Activated CD8-positive, alpha-beta memory T cell treated with anti-CD3 and anti-CD28 coated beads, Interleukin-2, amount 50 U/mL, for 1 hour (primary cell): ENCODE data around the gene FGD4.

ENCODE experiments used
- DNase-seq: peaks from one replicate; pipeline ENCODE4 v3.0.0-alpha.2; 2020; ENCODE audit errors: extremely low read depth

Gene FGD4

GRCh38 chr12:32455607-32456071 lies 56.3 kb downstream of the FGD4 start:
- no peak for DNase-seq

DNA sequence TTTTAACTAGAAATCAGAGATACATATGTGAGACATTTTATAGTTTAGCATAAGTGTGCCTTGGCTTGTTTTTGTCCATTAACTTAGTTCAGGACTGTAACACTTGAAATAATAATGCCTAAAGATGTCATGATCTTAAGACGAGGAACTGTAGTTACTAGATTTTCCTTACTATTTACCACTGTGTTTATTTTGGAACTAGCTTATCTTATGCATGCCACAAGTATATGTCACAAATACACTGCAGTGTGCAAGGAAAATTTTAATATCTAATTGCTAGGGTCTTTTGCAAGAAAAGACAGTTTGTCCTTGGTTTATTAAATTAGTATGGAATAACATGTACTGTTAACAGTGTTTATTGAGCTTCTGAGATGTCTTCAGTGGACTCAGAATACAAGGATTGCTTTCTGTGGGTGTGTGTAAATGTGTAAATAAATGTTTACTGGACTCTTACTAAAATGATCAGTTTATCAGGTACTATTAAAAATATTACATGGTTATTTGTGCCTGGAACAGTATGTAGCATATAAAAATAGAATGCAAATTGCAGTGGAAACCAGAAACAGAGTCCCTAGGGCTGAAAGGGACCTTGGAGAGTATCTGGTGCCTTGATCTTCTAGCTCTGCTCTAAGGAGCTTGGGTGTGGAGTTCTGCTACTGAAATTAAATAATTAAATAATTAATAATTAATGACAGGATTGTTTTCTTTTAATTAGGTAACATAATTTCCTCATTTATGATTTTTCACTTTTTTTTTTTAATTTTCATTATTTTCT lies 58.1 kb downstream of the FGD4 start:
- no peak for DNase-seq

GRCh38 chr12:32460638-32461037 lies 61.3 kb downstream of the FGD4 start:
- DNase-seq = no peak

DNA sequence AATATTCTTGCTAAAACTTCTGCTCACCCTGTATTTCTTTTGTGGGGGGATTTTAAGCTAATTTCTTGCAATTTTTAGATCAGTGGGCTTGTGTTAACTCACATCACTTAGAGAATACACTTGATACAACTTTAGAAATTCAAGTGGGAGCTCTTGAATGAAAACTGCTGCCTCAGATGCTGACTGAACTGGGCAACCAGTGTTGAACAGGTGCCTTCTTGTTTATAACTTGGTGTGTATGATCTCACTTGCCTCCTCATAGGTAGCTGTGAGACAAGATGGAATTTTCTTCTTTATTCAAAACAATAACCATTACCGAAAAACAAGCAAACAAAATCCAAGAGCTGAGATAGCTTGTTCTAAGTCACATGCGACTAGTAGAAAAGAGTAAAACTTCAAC lies 63.5 kb downstream of the FGD4 start:
- no peak for DNase-seq

GRCh38 chr12:32466187-32466586 lies 66.8 kb downstream of the FGD4 start:
- DNase-seq = no peak

DNA sequence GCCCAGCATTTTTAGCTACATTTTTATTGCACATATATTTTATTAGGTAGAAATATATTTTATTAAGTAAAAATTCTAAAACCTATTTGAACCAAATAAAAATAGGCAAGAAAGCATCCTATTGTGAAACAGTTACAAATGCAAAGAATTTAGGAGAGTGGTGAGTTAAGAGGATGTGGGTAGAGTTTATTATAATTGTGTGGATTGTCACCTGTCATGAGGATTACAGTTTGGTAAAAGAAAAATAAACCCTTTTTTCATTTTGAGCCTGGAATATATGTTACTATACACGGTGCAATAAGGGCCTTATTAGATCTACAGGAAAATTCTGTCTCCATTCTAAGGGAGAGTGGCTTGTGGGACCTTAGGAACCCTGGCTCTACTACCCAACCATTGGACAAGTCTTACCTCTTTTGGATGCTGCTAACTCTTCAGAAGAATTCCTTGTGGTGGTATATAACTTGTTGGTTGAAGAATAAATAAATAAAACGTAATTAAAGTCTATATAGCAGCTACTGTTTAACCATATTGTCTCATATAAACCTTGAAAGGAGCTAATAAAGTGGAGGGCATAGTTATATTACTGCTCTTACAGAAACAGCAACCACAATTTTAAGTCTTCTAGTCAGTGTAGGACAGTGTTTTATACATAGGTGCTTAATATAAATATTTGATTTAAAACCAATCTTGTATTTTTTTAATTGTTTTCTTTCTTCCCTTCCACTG lies 67.8 kb downstream of the FGD4 start:
- DNase-seq = no peak

DNA sequence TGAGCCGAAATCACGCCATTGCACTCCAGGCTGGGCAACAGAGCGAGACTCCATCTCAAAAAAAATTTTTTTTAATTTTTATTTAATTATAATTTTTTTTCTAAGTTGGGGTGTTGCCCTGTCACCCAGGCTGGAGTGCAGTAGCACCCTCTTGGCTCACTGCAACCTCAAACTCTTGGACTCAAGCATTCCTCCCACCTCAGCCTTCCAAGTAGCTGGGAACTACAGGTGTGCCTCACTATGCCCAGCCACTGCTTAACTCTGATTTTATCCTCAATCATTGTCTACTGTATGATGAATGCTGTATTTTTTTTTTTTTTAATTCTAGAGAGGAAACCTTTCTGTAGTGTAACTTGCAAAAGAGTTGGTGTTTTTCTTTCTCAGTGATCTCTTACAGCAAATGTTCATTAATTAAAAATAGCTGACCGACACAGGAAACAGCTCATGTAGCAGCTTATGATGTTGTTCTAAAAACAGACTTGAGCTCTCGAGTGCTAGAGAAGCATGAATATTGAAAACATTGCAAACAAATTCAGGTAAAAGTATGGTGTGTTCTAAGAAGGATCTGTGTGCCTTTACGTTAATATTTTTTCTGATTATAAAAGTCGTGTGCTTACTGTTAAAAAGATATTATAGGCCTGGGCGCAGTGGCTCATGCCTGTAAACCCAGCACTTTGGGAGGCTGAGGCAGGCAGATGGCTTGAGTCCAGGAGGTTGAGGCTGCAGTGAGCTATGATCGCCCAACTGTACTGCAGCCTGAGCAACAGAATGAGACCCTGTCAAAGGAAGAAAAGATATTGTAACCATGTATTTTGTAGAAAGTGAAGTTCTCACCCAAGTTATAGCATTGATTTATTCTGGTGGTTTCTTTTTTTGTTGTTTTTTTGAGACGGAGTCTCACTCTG lies 68.9 kb downstream of the FGD4 start:
- no peak for DNase-seq

DNA sequence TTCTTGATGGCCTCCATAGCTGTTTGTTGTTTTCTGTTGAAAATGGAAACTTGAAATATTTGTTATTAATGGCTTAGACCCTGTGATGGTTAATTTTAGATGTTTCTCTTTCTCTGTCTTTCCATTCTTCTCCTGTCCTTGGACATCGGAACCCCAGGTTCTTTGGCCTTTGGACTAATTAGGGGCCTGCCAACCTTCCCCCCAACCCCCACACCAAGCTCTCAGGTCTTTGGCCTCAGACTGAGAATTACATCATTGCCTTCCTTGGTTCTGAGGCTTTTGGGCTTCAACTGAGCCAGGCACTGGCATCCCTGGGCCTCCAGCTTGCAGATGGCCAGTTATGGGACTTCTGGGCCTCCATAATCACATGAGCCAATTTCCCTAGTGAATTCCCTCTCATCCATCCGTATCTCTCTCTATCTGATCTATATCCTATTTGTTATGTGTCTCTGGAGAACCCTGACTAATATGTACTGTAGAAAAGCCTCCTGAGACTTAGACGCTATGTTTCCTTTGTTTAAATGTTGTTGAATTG lies 71.6 kb downstream of the FGD4 start:
- DNase-seq = no peak

- DNase-seq = no peak
Measured at GRCh38 chr12:32471591-32472001, 72.2 kb downstream of the FGD4 start.

DNA sequence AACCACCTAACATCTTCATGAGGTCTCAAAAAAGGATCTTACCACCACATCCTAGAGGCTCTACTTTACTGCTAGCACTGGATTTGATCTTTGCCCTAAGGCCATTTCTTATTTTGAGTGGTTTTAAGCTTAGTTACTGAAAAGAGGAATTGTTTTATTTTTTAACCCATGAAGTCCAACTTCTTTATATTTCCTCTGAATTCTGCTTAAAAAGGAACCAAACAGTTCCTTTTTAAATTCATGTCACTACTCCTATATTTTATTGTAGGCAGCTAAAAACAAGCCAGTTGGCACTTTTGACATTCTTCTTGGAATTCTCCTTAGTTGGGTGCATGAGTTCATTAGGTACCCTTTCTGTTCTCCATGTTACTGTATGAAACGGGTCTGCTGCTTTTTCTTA lies 76.4 kb downstream of the FGD4 start:
- DNase-seq = no peak

DNA sequence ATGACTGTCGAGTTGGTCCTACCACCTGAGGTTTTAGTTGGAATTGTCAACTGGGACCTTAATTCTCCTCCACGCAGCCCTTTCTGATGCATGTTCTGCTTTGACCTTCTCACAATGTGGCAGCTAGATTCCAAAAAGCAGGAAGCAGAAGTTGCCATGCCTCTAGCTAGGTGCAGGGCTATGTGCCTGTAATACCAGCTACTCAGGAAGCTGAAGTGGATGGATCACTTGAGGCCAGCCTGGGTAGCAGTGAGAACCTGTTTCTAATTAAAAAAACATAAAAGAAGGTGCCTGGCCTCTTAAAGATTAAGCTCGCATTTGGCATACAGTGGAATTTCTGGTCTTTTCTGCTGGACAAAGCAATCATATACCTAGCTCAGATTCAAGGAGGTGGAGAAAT lies 77.1 kb downstream of the FGD4 start:
- DNase-seq = no peak

DNA sequence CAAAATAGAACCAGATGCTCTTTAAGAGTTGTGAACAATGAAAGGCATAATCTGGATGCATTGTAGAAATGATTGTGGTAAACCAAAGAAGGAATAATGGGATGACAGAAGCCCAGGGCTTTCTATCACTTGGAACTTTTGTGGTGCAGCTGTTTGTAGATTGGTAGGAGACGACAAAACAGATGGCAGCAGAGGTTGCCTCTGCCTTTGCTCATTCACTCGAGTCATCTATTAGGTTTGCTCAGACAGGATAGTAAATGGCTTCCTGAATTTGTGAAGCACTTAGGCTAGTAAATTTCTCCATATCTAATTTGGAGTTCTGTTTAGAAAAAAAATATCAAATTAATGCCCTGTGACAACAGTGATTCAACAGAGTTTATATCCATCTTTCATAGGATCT lies 78.4 kb downstream of the FGD4 start:
- no peak for DNase-seq

DNA sequence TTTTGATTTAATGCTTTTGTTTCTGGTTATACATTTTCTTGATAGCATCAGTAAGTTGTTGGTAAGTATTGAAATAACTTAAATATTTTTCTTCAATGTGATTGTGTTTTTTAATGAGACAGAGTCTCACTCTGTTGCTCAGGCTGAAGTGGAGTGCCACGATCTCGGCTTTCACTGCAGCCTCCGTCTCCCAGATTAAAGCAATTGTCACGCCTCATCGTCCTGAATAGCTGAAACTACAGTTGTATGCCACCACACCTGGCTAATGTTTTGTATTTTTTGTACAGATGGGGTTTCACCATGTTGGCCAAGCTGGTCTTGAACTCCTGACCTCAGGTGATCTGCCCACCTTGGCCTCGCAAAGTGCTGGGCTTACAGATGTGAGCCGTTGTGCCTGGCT lies 78.8 kb downstream of the FGD4 start:
- DNase-seq = no peak

- DNase-seq = no peak
Measured at GRCh38 chr12:32478858-32479725, 79.7 kb downstream of the FGD4 start.

DNA sequence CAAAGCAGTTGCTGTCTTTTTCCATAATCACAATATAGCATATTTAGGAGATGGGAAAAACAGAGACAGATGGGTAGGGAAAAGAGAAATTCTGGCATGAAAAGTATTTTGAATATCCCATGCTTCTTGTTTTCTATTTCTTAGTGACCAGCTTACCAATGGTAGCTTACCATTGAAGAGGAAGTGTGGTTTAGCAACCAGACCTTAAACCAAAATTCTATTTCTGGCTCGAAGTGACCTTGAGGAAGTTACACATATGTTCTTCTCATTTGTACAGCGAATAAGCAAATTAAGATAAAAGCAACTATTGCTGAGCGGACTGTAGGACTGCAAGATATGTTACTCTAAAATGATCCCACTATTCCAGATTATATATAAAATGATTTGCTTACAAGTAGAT lies 82.9 kb downstream of the FGD4 start:
- DNase-seq = no peak

GRCh38 chr12:32483499-32483898 lies 84.1 kb downstream of the FGD4 start:
- DNase-seq = no peak

- no peak for DNase-seq
Measured at GRCh38 chr12:32483993-32484392, 84.6 kb downstream of the FGD4 start.

DNA sequence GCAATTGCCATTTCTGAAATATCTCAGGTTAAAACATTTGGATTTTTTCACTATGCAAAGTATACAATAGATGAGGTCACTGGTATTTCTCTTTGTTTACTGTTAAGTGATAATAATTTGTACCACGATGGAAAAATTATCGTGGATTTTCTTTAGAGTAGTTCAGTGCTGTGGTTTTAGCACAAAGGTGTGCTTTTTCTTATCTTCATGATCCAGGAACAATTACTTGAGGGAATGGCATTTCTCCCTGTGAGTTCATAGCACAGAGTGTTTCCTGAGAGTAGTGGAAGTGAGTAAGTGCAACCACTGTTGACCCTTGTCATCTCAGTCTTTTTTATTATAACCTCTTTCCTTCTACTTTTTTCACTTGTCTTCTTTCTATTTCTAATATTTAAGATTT lies 86.8 kb downstream of the FGD4 start:
- DNase-seq = no peak

DNA sequence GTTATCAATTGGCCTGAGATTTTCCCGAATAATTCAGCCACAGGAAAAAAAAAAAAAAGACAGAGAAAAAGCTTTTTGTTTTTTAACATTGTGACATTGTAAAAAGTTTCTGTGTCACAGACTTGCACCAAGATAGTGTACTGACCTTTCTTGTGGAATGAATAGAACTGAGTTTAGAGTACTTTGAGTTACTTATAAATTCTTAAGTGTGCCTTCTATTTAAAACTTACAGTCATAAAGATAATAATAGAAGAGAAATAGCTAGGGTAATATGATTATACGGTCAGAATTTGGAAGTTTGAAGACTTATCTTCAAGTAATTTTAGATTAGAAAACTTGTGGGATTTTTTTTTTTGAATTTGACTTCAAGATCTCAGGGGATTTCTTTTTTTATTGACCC lies 88.8 kb downstream of the FGD4 start:
- DNase-seq = no peak

DNA sequence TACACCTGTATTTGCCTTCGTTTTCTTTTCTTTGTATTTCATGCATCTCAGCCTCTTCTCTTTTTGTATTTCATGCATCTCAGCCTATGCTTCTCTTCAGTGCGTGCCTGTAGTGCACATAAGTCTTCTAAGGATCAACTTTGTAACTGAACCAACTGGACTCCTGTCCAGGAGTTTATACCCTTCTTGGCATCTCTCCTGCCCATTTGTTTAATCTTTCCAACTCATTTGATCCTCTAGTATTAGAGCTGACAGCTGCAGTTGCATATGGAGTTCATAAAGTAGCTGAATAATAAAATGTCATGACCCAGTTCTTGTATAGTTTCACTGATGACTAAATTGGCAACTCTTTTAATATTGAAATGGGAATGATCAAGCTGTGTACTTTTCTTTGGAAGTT lies 89.7 kb downstream of the FGD4 start:
- DNase-seq = no peak

GRCh38 chr12:32490801-32491200 lies 91.4 kb downstream of the FGD4 start:
- DNase-seq = no peak
